GM19395 (cell line): ENCODE results near the gene RGS12.

Experiments
- ATAC-seq: cut with Tn5 transposase; IDR thresholded peaks from one replicate; pipeline ENCODE4 v1.9.1; 2021; ENCODE audit warnings: mild to moderate bottlenecking, moderate library complexity; ENCODE audit not compliant: unreplicated experiment

Gene RGS12

GRCh38 chr4:3292571-3293400, at the start of gene RGS12:
Gene RGS12, plus strand, starts transcription at chr4:3293021. Its CDS starts 23,150 bp downstream, at chr4:3316171.
- peak; percentile 88 for ATAC-seq

GRCh38 chr4:3243136-3243780, 49.6 kb upstream of the RGS12 start:
- no peak for ATAC-seq

GRCh38 chr4:3244002-3244401, 48.8 kb upstream of the RGS12 start:
- ATAC-seq: no peak

GRCh38 chr4:3244747-3245146, 48.1 kb upstream of the RGS12 start:
- ATAC-seq: no peak

GRCh38 chr4:3245676-3246075, 47.1 kb upstream of the RGS12 start:
- no peak for ATAC-seq

GRCh38 chr4:3246458-3247398, 46.1 kb upstream of the RGS12 start:
- ATAC-seq: no peak

GRCh38 chr4:3247399-3248177, 45.2 kb upstream of the RGS12 start:
- ATAC-seq: no peak

GRCh38 chr4:3248178-3248480, 44.7 kb upstream of the RGS12 start:
- ATAC-seq: no peak

GRCh38 chr4:3248811-3249661, 43.8 kb upstream of the RGS12 start, which contains the start of gene MSANTD1:
Gene MSANTD1, plus strand, starts transcription at chr4:3249159. Its CDS starts 64 bp downstream, at chr4:3249223.
- no peak for ATAC-seq

GRCh38 chr4:3249711-3250437, 42.9 kb upstream of the RGS12 start:
- ATAC-seq: no peak

- ATAC-seq: no peak
Observed at GRCh38 chr4:3250438-3250955, 42.3 kb upstream of the RGS12 start.

- ATAC-seq: no peak
Observed at GRCh38 chr4:3250956-3251690, 41.7 kb upstream of the RGS12 start.

- ATAC-seq: no peak
Observed at GRCh38 chr4:3251691-3252479, 40.9 kb upstream of the RGS12 start.

GRCh38 chr4:3252480-3252828, 40.4 kb upstream of the RGS12 start:
- ATAC-seq: no peak

GRCh38 chr4:3252831-3253641, 39.8 kb upstream of the RGS12 start:
- no peak for ATAC-seq

GRCh38 chr4:3253808-3254207, 39.0 kb upstream of the RGS12 start:
- no peak for ATAC-seq
